ENCODE results near the gene HGS. TPM values are rescaled to one million over a fixed set of nuclear protein-coding genes. Genes with fewer than 3 reads are reported as not detected.

Gene HGS
- total RNA-seq, 2 donors from 2014 or later, result 102 to 167 TPM

DNA sequence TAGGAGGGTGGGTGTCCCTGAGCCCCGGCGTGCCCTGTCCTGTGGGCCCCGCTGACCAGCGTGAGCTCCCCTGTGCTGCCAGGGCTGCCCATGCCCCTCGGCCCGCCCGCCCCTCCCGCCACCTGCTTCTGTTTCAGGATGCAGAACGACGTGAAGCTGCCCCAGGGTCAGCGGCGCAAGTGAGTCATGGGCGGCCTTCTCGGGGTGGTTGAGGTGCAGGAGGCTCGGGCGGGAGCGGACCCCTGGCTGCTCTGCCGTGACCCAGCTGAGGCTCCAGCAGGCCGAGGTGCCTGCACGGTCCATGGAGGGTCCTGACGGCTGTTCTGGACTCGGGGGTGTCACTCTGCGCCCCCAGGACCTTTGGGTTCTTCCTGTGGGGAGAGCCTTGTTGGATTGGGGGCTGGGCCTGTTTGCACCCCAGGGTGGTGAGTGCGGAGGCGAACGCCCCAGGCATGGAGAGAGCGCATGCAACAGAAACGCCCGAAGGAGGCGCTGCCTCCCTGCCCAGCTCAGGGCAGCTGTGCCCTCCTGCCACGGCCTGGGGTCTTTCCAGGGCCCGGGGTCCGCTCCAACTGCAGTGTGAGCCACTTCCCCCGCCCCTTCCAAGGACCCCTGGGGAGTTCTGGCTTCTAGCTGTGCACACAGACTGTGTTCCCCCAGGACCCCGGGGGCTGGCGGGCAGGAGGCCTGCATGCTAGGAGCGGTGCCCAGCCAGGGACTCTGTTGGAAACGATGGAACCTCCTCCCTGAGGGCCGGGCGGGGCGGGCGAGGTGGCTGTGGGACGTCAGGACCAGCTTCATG is 32.3 kb downstream of the HGS start:
- TF ChIP-seq, protein P1, sequence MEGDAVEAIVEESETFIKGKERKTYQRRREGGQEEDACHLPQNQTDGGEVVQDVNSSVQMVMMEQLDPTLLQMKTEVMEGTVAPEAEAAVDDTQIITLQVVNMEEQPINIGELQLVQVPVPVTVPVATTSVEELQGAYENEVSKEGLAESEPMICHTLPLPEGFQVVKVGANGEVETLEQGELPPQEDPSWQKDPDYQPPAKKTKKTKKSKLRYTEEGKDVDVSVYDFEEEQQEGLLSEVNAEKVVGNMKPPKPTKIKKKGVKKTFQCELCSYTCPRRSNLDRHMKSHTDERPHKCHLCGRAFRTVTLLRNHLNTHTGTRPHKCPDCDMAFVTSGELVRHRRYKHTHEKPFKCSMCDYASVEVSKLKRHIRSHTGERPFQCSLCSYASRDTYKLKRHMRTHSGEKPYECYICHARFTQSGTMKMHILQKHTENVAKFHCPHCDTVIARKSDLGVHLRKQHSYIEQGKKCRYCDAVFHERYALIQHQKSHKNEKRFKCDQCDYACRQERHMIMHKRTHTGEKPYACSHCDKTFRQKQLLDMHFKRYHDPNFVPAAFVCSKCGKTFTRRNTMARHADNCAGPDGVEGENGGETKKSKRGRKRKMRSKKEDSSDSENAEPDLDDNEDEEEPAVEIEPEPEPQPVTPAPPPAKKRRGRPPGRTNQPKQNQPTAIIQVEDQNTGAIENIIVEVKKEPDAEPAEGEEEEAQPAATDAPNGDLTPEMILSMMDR (IDR thresholded peaks at IDR 0.05), result no peak
- TF ChIP-seq POLR2AphosphoS5 (IDR thresholded peaks at IDR 0.05), result no peak
- TF ChIP-seq POLR2A (IDR thresholded peaks at IDR 0.05), result no peak
- no peaks in the 10 kb centered on the region for H3K9me3 ChIP-seq
- WGBS, result 88% methylated on average over 43 of the region's 43 CpGs
- intact Hi-C loops (cut with DNase I), result no loop called here
- no peaks in the 10 kb centered on the region for H3K36me3 ChIP-seq
- H3K27ac ChIP-seq, result no peak overlapping the region
- H3K4me3 ChIP-seq, result no peak overlapping the region
- DNase-seq (ENCODE audit: low spot score), result no peak
- peaks cover 17% of the 10 kb centered on the region for H3K4me1 ChIP-seq (replicated peaks)
- H3K27me3 ChIP-seq (replicated peaks; ENCODE audit: insufficient read depth), result no peaks in the 10 kb centered on the region

DNA sequence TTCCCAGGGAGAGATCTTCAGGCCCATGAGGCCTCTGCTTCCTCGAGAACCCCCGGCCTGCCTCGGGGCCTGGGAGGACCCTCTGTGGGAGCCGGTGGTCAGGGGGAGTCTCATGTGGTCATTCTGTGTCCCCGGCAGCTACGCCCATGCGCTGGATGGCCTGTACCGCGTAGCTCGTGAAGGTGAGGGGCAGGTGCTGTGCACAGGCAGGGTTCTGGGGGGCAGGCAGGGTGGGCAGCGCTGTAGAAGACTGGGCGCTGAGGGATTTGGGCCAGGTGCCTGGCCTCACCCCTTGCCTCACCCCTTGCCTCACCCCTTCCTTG is 32.8 kb downstream of the HGS start:
- TF ChIP-seq, protein P1 (IDR thresholded peaks at IDR 0.05), result no peak
- TF ChIP-seq POLR2A (IDR thresholded peaks at IDR 0.05) (no peak), POLR2AphosphoS5 (IDR thresholded peaks at IDR 0.05) (no peak)
- DNase-seq (ENCODE audit: low spot score), result no peak
- Histone ChIP-seq H3K27ac (no peak overlapping the region), H3K9me3 (no peaks in the 10 kb centered on the region), H3K4me1 (replicated peaks) (peaks cover 14% of the 10 kb centered on the region), H3K4me3 (no peak overlapping the region), H3K36me3 (no peaks in the 10 kb centered on the region), H3K27me3 (replicated peaks; ENCODE audit: insufficient read depth) (no peaks in the 10 kb centered on the region)
- intact Hi-C loops (cut with DNase I), result no loop called here
- 98% methylated on average over 12 of the region's 12 CpGs for WGBS

DNA sequence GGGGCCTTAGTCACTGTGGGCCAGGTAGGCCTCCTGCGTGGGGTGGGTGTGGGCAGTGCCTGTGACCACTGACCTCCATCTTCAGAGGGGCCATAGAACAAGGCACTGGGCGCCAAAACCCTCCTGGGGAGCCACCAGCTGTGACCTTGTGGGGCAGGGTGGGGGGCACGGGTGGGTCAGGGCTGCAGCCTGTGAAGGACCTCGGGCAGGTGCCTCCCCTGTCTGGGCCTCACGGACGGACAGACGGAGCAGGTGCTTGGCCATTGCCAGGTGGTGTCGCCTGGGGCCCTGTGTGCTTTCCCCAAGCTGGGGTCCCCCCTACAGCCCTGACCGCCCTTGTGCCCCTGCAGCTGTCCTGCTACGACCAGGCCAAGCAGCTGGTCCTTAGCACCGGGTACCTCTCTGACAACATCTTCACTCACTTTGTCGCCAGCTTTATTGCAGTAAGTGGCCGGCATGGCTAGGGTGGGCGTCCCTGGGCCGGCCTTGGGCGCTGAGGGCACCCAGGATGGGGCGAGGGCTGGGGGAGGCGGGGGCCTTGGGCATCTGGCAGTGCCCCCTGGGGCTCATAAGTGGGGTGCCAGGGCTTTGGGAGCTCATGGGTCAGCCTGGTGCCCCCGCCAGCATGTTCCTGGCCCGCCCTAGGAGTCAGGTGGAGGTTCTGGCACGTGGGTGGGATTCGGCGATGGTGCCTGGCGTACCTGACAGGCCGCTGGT is 33.4 kb downstream of the HGS start:
- no peak for DNase-seq (ENCODE audit: low spot score)
- Histone ChIP-seq H3K4me1 (replicated peaks) (peaks cover 14% of the 10 kb centered on the region), H3K9me3 (no peaks in the 10 kb centered on the region), H3K27me3 (replicated peaks; ENCODE audit: insufficient read depth) (no peaks in the 10 kb centered on the region), H3K36me3 (no peaks in the 10 kb centered on the region), H3K4me3 (no peak overlapping the region), H3K27ac (no peak overlapping the region)
- TF ChIP-seq POLR2A (IDR thresholded peaks at IDR 0.05) (no peak), POLR2AphosphoS5 (IDR thresholded peaks at IDR 0.05) (no peak)
- intact Hi-C loops (cut with DNase I), result no loop called here
- 95% methylated on average over 24 of the region's 25 CpGs for WGBS

DNA sequence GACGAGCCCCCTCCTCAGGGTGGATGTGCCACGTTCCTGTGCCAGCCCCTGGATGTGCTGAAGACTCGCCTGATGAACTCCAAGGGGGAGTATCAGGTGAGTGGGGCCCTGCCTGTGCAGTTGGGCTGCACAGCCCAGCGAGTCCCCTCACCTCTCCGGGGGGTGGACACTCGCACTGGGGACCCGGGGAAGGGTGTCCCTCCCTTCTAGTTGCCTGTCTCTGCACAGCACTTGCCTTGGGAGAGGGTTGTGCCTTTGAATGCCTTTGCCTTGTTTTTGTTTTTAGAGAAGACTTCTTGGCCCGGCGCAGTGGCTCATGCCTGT is 33.9 kb downstream of the HGS start:
- no peak for TF ChIP-seq POLR2A (IDR thresholded peaks at IDR 0.05)
- no peak for TF ChIP-seq POLR2AphosphoS5 (IDR thresholded peaks at IDR 0.05)
- TF ChIP-seq, protein P1 (IDR thresholded peaks at IDR 0.05), result no peak
- intact Hi-C loops (cut with DNase I), result no loop called here
- no peaks in the 10 kb centered on the region for H3K27me3 ChIP-seq (replicated peaks; ENCODE audit: insufficient read depth)
- 99% methylated on average over 9 of the region's 9 CpGs for WGBS
- DNase-seq (ENCODE audit: low spot score), result no peak
- no peaks in the 10 kb centered on the region for H3K9me3 ChIP-seq
- H3K4me3 ChIP-seq, result no peak overlapping the region
- H3K36me3 ChIP-seq, result no peaks in the 10 kb centered on the region
- no peak overlapping the region for H3K27ac ChIP-seq
- peaks cover 17% of the 10 kb centered on the region for H3K4me1 ChIP-seq (replicated peaks)

DNA sequence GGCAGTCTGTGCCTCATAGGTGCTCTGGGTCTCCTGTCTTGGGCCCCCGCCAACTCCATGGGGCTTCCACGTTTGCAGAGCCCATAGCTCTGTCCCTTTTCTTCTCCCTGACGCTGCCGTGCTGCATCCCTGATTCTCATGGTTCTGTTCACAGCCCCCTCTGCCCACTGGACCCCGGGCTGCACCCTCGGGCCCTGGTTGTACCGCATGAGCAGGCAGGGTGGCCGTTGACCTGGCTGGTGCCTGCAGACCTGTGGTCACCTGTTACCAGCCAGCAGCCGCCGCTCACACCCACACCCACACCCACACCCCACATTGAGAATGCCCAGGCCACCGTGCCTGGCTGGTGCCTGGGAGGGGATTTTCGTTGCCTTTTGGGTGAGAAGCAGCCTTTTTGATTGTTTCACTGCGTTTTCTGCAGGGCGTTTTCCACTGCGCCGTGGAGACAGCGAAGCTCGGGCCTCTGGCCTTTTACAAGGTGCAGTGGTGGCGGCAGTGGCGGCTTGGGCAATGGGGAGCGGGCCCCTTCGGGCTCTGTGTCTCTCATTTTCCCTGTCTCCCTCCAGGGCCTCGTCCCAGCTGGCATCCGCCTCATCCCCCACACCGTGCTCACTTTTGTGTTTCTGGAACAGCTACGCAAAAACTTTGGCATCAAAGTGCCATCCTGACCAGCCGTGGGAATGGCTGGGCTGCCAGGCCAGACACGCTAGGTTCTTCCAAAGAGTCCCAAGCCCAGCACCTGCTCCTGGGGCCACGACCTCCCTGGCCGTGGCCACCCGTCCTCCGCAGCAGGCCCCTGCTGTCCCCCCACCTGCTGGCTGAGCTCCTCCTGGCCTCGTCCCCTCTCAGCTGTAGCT is 35.8 kb downstream of the HGS start:
- no peak overlapping the region for H3K4me3 ChIP-seq
- no peaks in the 10 kb centered on the region for H3K36me3 ChIP-seq
- DNase-seq (ENCODE audit: low spot score), result no peak
- intact Hi-C loops (cut with DNase I), result no loop called here
- H3K27ac ChIP-seq, result no peak overlapping the region
- H3K9me3 ChIP-seq, result no peaks in the 10 kb centered on the region
- 84% methylated on average over 33 of the region's 33 CpGs for whole genome bisulfite sequencing
- H3K27me3 ChIP-seq (replicated peaks; ENCODE audit: insufficient read depth), result no peaks in the 10 kb centered on the region
- peaks cover 8% of the 10 kb centered on the region for H3K4me1 ChIP-seq (replicated peaks)
- TF ChIP-seq, protein P1 (IDR thresholded peaks at IDR 0.05), result no peak

Data from prostate gland (tissue), 2 donors.